HepG2 (cell line): Measurements from ENCODE around the gene SIRT7. TPM values are rescaled to one million over a fixed set of nuclear protein-coding genes. Genes with fewer than 3 reads are reported as not detected.
A peak's percentile ranks its signal among the peaks of the same experiment; 100 is the strongest.

Experiments
- AGO2 ChIP-seq: fragments of 200-400 bp; formaldehyde crosslinking; optimal IDR thresholded peaks from 2 replicates; pipeline ENCODE3; 2017; ENCODE audit warnings: mild to moderate bottlenecking, low read depth, low read length, moderate library complexity
- RBM22 ChIP-seq: fragments of 200-400 bp; formaldehyde crosslinking; optimal IDR thresholded peaks from 2 replicates; pipeline ENCODE3; 2017; ENCODE audit warnings: mild to moderate bottlenecking, low read length, moderate library complexity
- REL ChIP-seq: sonication (generic); formaldehyde crosslinking; conservative IDR thresholded peaks from 2 replicates; pipeline ENCODE4 v1.8.0; 2022; ENCODE audit warnings: mild to moderate bottlenecking, missing genetic modification reagents, moderate library complexity
- U2AF1 ChIP-seq: fragments of 200-400 bp; formaldehyde crosslinking; optimal IDR thresholded peaks from 2 replicates; pipeline ENCODE3; 2017; ENCODE audit warnings: mild to moderate bottlenecking, low read depth, low read length
- YY1 ChIP-seq: IDR thresholded peaks from 2 replicates; pipeline ENCODE4 v1.6.1; 2011; ENCODE audit warnings: low read length, low read depth, moderate library complexity, mild to moderate bottlenecking; ENCODE audit not compliant: insufficient read depth, insufficient replicate concordance
- ZBTB1 ChIP-seq: sonication (generic); formaldehyde crosslinking; IDR thresholded peaks from 2 replicates; pipeline ENCODE4 v1.4.0; 2020; ENCODE audit warnings: missing genetic modification reagents, borderline replicate concordance
- ZC3H13 ChIP-seq: sonication (generic); formaldehyde crosslinking; IDR thresholded peaks from 2 replicates; pipeline ENCODE4 v1.8.1; 2023; ENCODE audit warnings: mild to moderate bottlenecking, missing genetic modification reagents, moderate library complexity
- ZNF232 ChIP-seq: sonication (generic); formaldehyde crosslinking; IDR thresholded peaks from 2 replicates; pipeline ENCODE4 v1.4.0; 2020; ENCODE audit warnings: missing genetic modification reagents, borderline replicate concordance
- ZNF589 ChIP-seq: sonication (generic); formaldehyde crosslinking; conservative IDR thresholded peaks from 2 replicates; pipeline ENCODE4 v1.8.0; 2022; ENCODE audit warnings: mild to moderate bottlenecking, moderate library complexity, missing genetic modification reagents
- ZNF768 ChIP-seq: sonication (generic); formaldehyde crosslinking; IDR thresholded peaks from 2 replicates; pipeline ENCODE4 v1.4.0; 2020; ENCODE audit warnings: missing genetic modification reagents
- polyA plus RNA-seq, 8 experiments: library from polyadenylated mRNA; depleted of rRNA in 3 of 8; stranded (reverse) in 7 of 8; unstranded in 1 of 8; fragments of >200 nt; fragmentation: Illumina TruSeq in 4 of 8; extraction: Trizol in 4 of 8; gene quantifications; 2 replicates each; pipeline versions ENCODE4 v1.2.1 to v1.2.3, GENCODE V29; 2011 to 2016; ENCODE audit warnings: low read depth in 4 of 8, missing spikeins in 1 of 8, mixed read lengths in 1 of 8; ENCODE audit not compliant: insufficient read depth in 1 of 8
- total RNA-seq, 5 experiments: library from RNA; depleted of rRNA; stranded (reverse); fragments of >200 nt; fragmentation: Illumina TruSeq; extraction: Trizol; gene quantifications; 2 replicates each; pipeline ENCODE4 v1.2.3, GENCODE V29; 2016; ENCODE audit warnings: low read depth in 1 of 5
- TF ChIP-seq, protein P1 (sequence below): IDR thresholded peaks from 2 replicates; pipeline ENCODE4 v1.6.1; 2016; ENCODE audit warnings: low read depth
- TF ChIP-seq, protein P2 (sequence below): IDR thresholded peaks from 2 replicates; pipeline ENCODE4 v1.6.1; 2016; ENCODE audit warnings: low read depth, borderline replicate concordance
- TF ChIP-seq, protein P3 (sequence below): sonication (generic); formaldehyde crosslinking; IDR thresholded peaks from 2 replicates; pipeline ENCODE4 v1.4.0; 2020; ENCODE audit warnings: missing genetic modification reagents
- TF ChIP-seq, protein P4 (sequence below), 2 experiments: fragments of 450-650 bp in 1 of 2; sonication (generic) in 1 of 2; formaldehyde crosslinking in 1 of 2; IDR thresholded peaks; 2 replicates each; pipeline versions ENCODE4 v1.6.1 to v1.8.0; 2016 to 2022; ENCODE audit warnings: antibody characterized with exemption in 1 of 2, mild to moderate bottlenecking in 1 of 2, missing genetic modification reagents in 1 of 2

SIRT7 gene
- total and polyA plus RNA-seq, 2 of the 13 experiments (the other 11 are each of a cell fraction or from before 2014, with no cell fraction given): 8.3 to 24.8 TPM

DNA sequence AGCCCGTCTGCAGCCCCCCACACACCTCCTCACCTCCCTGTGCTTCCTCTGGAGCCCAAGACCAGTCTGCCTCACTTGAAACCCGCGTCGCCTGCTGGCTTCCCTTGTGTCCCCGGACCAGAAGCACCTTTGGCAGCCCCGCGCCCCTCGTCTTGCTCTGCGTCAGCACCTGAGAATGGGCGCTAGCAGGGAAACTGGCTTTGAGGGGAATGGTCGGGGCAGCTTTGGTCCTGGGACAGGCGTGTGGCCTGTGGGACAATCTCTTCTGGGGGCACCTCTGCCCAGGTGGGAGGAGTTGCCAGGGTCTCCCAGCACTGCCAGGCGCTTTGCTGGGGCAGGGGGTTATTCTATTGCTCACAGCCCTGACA, 13.2 kb upstream of the SIRT7 start (continued):
- TF ChIP-seq, protein P1, sequence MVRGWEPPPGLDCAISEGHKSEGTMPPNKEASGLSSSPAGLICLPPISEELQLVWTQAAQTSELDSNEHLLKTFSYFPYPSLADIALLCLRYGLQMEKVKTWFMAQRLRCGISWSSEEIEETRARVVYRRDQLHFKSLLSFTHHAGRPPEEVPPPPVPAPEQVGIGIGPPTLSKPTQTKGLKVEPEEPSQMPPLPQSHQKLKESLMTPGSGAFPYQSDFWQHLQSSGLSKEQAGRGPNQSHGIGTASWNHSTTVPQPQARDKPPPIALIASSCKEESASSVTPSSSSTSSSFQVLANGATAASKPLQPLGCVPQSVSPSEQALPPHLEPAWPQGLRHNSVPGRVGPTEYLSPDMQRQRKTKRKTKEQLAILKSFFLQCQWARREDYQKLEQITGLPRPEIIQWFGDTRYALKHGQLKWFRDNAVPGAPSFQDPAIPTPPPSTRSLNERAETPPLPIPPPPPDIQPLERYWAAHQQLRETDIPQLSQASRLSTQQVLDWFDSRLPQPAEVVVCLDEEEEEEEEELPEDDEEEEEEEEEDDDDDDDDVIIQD (CRISPR knock-in tag): no peak
- TF ChIP-seq AGO2 (peak; percentile 98), ZNF232 (CRISPR knock-in tag) (no peak), U2AF1 (peak; percentile 32), ZNF589 (no peak), ZC3H13 (CRISPR knock-in tag) (peak; percentile 44), YY1 (peak; percentile 4), REL (CRISPR knock-in tag) (no peak), RBM22 (peak; percentile 10), ZNF768 (CRISPR knock-in tag) (no peak), ZBTB1 (CRISPR knock-in tag) (no peak)
- TF ChIP-seq, protein P2, sequence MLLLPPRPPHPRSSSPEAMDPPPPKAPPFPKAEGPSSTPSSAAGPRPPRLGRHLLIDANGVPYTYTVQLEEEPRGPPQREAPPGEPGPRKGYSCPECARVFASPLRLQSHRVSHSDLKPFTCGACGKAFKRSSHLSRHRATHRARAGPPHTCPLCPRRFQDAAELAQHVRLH (CRISPR knock-in tag): no peak
- TF ChIP-seq, protein P3, sequence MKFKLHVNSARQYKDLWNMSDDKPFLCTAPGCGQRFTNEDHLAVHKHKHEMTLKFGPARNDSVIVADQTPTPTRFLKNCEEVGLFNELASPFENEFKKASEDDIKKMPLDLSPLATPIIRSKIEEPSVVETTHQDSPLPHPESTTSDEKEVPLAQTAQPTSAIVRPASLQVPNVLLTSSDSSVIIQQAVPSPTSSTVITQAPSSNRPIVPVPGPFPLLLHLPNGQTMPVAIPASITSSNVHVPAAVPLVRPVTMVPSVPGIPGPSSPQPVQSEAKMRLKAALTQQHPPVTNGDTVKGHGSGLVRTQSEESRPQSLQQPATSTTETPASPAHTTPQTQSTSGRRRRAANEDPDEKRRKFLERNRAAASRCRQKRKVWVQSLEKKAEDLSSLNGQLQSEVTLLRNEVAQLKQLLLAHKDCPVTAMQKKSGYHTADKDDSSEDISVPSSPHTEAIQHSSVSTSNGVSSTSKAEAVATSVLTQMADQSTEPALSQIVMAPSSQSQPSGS (CRISPR knock-in tag): no peak
- TF ChIP-seq, protein P4, sequence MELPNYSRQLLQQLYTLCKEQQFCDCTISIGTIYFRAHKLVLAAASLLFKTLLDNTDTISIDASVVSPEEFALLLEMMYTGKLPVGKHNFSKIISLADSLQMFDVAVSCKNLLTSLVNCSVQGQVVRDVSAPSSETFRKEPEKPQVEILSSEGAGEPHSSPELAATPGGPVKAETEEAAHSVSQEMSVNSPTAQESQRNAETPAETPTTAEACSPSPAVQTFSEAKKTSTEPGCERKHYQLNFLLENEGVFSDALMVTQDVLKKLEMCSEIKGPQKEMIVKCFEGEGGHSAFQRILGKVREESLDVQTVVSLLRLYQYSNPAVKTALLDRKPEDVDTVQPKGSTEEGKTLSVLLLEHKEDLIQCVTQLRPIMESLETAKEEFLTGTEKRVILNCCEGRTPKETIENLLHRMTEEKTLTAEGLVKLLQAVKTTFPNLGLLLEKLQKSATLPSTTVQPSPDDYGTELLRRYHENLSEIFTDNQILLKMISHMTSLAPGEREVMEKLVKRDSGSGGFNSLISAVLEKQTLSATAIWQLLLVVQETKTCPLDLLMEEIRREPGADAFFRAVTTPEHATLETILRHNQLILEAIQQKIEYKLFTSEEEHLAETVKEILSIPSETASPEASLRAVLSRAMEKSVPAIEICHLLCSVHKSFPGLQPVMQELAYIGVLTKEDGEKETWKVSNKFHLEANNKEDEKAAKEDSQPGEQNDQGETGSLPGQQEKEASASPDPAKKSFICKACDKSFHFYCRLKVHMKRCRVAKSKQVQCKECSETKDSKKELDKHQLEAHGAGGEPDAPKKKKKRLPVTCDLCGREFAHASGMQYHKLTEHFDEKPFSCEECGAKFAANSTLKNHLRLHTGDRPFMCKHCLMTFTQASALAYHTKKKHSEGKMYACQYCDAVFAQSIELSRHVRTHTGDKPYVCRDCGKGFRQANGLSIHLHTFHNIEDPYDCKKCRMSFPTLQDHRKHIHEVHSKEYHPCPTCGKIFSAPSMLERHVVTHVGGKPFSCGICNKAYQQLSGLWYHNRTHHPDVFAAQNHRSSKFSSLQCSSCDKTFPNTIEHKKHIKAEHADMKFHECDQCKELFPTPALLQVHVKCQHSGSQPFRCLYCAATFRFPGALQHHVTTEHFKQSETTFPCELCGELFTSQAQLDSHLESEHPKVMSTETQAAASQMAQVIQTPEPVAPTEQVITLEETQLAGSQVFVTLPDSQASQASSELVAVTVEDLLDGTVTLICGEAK (IDR thresholded peaks at IDR 0.05): no peak
- TF ChIP-seq, protein P4 (CRISPR knock-in tag; IDR thresholded peaks at IDR 0.05): no peak
